ENCODE measurements around the gene MINDY1.
A peak's percentile ranks its signal among the peaks of the same experiment; 100 is the strongest.

The MINDY1 gene

DNA sequence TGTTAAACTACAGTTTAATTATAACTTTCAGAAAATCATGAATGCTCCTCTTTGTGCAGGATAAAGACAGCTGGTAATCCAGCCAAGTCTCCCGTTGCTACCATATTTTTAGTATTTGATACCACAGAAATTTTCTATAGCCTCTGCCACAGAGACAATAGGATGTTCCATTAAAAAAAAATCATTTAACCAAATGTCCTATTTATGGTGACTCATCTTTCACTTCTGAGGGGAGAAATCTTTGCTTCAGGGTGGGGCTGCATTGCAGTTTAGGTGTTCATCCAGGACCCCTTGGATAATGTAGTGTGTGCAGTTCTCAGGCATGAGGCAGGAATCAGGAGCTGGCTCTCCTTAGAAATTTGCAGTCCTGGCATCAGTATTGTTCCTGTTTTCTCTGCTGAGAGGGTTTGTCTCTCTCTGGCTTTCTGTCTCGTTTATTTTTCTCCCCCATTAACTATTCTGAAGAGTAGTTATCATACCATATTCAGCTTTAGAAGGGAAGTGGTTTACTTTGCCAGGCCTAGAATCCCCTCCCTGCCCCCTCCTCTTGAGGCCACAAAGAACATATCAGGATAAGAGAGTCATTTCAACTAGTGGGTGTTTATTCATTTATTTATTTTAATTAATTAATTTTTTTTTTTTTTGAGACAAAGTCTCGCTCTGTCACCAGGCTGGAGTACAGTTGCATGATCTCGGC lies 4.6 kb upstream of the MINDY1 start:
- DNase-seq (ENCODE audit: low read depth, low spot score), result no peak

DNA sequence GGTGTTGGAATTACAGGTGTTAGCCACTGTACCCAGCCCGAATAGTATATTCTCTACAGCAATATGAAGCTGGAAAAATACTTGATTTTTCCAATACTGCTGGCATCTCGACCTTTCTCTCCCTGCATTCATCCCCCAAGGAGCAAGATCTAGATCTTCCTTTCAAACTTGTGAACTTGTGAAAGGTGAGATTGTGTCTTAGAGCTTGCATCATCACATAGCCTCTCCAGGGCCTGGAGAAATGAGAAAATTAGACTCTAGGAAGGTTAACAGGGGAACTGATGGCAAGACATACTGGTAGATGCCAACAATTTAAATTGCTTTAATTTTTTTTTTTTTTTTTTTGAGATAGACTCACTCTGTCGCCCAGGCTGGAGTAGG lies 3.6 kb upstream of the MINDY1 start:
- DNase-seq (ENCODE audit: low read depth, low spot score), result no peak

GRCh38 chr1:151009674-151010345 lies 3.1 kb upstream of the MINDY1 start:
- DNase-seq (ENCODE audit: low read depth, low spot score), result no peak

- no peak for DNase-seq (ENCODE audit: low read depth, low spot score)
Observed at GRCh38 chr1:151009206-151009587, 2.5 kb upstream of the MINDY1 start.

DNA sequence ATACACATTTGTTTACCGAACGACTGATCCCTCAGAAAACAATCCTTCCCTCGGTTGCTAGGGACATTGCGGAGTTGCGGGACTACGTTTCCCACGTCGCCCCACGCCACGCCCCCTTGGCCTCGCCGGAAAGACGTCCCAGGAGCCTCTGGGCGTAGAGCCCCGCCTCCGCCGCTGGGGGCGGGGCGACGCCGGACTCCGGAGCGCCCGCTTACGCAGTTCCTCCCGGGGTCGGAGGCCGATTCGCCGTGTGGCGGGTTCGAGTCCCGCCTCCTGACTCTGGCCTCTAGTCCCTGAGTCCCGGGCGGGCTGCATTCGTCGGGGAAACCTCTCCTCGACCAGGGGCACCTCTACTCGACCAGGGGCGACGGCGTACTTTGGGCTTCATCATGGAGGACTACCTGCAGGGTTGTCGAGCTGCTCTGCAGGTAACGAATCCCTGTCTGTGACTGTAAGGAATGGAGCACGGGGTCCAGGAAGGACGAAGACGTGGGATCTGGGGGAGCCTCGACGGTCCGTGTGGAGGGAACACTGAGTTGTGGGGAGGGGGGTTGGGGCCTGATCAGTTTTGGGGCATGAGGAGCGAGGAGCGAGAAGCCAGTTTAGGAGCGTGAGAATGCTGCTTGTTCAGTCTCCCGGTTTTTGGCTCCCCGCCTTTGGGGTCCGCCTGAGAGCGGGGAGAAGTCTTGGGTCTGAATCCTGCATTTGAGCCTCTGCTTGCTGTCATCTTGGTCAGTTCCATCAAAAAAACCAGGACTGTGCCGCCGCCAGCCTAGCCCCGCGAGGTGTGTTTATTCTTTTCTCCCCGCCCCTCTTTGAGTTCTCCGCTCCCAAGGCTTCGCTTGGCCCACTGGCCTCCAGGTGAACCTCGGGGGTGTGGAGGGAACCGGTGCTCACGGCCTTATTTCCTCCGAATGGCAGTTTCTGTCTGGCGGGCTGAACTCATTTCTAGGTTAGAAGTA lies 1.8 kb upstream of the MINDY1 start, which contains the start of gene PRUNE1:
Gene PRUNE1 (plus strand): TSS at position 206 of the 962 bp plus-strand sequence. CDS start 184 bp downstream, at position 390.
- DNase-seq (ENCODE audit: low read depth, low spot score), result peak; percentile 88

DNA sequence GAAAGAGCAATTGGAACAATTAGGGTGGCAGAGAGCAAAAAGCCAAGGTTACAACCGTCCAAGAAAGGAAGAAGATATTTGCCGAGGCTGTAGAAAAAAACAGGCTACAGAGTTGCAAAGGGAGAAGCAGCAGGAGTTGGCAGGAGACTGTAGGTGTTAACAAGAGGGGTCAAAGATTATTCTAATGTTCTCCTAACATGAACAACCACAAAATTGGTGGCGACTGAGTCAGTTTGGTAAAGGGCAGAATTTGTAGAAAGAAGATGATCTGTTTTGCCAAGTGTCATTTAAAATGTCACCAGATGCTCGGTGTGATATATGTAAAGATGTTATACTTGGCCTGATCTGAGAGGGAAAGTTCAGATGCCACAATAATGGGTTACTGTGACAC lies 1.1 kb upstream of the MINDY1 start:
- no peak for DNase-seq (ENCODE audit: low read depth, low spot score)

- DNase-seq (ENCODE audit: low read depth, low spot score), result no peak
Observed at GRCh38 chr1:151005729-151006319, 878 bp downstream of the MINDY1 start.

DNA sequence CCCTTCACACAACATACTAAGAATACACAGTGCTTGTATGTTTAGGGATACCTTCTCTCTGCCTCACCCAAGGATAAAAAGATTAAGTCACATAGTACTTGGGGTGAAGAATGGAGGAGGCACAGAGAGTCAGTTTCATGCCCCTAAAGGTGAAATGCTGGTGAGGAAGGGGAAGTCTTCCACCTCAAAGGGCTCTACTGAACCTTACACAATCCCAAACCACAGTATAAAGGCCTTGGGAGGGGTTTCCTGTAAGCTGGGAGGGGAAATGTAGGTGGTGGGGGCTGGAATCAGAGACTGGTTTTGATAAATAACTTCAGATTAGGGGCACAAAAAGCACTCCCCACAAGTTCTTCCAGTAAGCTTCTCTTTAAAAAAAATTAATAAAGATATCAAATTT lies 3.5 kb downstream of the MINDY1 start:
- DNase-seq (ENCODE audit: low read depth, low spot score), result no peak

GRCh38 chr1:151002611-151003010 lies 4.1 kb downstream of the MINDY1 start:
- no peak for DNase-seq (ENCODE audit: low read depth, low spot score)

DNA sequence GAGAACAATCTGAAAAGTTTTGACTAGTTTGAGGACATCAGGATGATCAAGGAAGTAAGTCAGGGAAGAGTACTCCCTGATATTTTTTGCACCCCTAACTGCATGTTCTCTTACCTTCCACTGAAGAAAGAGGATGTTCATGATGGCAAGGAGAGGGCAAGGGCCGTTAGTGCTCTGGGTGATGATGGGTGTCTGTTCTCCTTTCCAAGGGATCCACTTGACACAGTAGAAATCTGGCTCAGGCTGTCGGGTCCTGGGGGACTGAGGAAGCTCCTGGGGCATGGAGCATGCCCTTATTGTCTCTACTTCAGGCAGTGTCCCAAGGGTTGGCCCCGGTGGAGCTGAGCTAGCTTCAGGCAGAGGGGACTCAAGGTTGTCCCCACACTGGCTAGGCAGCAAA lies 4.7 kb downstream of the MINDY1 start:
- no peak for DNase-seq (ENCODE audit: low read depth, low spot score)

- no peak for DNase-seq (ENCODE audit: low read depth, low spot score)
Observed at GRCh38 chr1:151001602-151002001, 5.1 kb downstream of the MINDY1 start.

DNA sequence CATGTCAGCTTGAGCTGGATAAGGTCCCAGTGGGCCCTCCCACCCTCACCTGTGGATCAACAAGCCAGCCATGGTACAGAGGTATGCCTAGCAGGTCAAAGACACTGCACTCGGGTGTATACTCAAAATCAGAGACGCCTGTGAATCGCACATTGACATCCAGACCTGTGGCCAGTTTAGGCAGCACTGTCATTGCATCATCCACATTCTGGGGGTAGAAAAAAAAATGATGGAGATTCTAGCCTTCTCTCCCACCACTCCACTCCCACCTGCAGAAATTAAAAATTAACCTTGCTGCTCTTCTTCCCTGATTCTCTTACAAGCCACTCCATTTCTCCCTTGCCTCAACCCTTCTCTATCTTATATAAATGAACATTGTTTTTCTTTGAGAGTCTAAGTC lies 6.3 kb downstream of the MINDY1 start:
- DNase-seq (ENCODE audit: low read depth, low spot score), result no peak

DNA sequence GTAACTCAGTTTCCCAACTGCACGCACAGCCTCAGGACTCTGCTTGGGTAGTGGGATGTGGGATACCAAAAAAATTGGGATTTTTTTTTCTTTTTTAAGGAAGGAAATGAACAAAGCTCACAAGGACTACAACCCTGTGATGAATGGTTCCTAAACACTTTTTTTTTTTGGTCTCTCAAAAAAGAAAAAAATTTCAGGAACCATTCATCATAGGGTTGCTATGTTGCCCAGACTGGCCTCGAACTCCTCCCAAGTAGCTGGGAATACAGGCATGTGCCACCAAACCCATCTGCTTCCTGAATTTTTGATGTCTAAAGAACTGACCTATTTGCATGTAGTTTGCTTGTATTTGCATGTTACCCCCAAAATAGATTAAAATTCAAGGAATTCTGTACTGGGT lies 6.8 kb downstream of the MINDY1 start:
- DNase-seq (ENCODE audit: low read depth, low spot score), result no peak

DNA sequence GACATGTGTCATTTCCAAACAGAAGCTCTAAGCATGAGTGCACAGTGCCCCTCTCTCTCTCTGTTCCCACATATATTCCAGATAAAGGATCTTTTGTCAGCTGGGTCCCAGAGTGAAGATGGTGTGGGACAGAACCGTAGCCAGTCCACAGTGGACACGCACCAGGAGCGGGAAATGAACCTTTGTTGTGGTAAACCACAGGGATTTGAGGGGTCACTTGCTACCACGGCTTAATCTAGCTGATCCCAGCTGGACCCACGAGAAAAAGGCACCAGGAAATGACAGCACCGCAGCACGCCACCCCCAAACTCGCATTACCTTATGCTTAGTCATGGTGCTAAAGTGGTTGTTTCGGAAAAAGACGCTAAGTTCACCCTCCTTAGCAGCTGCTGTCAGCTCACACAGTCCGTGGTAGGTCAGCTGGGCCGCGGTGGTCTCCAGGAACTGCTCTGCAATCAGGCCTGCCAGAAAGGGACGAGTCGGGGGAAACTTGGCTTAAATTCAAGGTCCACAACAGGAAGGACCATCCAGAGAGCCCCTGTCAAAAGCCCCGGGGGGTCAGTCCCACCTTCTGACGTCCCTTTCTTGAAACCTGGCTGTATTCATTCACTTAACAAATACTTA lies 7.5 kb downstream of the MINDY1 start:
- no peak for DNase-seq (ENCODE audit: low read depth, low spot score)

DNA sequence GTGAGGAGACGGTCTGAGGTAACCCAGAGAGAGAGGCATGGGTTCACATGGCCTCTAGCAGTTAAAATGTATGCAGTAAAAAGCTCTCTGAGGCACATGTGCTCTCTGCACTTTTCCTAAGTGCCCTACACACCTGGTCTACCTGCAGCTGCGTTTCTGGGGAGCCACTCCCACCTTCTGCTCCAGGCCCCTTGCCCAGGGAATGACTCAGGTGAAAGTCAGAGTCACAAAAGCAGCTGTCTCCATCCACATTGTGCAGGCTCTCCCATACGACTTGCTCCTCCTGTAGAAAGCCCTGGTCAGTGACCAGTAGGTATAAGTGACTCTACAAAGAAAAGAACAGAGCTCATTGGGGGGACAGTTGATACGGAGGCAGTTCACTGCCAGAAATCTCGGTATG lies 8.8 kb downstream of the MINDY1 start:
- DNase-seq (ENCODE audit: low read depth, low spot score), result no peak

DNA sequence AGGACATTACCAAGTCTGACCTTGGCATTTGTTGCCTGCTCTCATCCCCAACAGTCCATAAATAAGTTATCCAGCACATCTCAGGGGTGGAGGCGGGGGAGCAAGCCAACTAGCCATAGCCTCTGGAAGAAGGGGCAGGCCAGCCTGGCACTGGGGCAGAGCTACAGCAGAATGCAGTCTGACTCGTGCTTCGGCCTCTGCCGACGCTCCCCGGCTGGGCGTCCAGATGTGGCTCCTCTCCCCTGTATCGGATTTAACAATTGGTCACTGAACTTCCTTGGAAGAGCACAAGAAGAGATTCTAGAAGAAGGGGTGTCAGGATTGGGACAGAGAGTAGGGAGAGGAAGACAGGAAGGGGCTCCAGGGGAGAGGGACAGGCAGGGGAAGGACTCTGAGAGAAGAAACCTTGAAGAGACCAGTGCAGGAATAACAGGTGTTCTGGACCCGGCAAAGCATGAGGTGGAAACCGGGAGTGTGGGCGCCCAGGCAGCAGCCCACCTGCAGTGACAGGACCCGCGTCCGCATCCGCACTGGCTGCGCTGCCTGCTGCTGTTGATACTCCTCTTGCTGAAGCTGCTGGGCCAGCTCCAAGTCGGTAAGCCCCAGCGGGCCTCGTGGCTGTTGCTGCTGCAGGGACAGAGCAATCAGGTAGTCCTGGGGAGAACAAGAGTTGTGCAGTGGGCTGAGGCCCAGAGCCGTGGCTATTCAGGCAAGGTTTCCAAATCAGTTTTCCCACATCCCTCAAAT lies 9.4 kb downstream of the MINDY1 start:
- DNase-seq (ENCODE audit: low read depth, low spot score), result no peak

GRCh38 chr1:150995896-150996295 lies 10.8 kb downstream of the MINDY1 start:
- DNase-seq (ENCODE audit: low read depth, low spot score), result no peak

GRCh38 chr1:150995460-150995859 lies 11.2 kb downstream of the MINDY1 start:
- DNase-seq (ENCODE audit: low read depth, low spot score), result no peak

DNA sequence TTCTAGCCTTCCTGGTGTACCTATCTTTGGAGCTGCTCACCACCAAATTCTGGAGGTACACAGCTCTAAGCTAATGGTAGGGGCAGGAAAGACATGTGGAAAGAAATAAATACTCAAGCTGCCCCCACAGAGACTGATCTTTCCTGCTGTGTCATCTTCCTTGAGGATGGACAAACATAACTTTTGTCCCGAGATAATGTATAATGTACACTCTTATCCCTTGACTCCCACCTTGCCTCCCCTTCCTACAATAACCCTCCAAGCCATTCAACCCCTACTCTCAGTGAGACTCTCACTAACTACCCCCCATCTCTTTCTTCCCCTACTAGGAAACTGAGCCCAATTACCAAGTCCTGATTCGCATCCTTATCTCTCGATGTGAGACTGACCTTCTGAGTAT lies 12.5 kb downstream of the MINDY1 start:
- no peak for DNase-seq (ENCODE audit: low read depth, low spot score)

DNA sequence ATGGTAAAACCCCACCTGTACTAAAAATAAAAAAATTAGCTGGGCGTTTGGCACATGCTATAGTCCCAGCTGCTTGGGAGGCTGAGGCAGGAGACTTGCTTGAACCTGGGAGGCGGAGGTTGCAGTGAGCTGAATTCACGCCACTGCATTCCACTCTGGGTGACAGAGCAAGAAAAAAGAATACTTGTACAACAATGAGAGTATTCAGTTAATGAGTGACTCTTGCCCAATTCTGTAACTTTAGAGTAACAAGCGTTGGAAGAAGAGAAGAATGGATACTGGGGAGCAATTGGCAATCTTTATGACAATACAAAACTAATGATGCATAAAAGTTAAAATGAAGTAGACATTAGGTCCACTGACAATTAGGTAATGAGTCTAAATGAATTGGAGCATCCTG lies 14.1 kb downstream of the MINDY1 start:
- DNase-seq (ENCODE audit: low read depth, low spot score), result no peak

DNA sequence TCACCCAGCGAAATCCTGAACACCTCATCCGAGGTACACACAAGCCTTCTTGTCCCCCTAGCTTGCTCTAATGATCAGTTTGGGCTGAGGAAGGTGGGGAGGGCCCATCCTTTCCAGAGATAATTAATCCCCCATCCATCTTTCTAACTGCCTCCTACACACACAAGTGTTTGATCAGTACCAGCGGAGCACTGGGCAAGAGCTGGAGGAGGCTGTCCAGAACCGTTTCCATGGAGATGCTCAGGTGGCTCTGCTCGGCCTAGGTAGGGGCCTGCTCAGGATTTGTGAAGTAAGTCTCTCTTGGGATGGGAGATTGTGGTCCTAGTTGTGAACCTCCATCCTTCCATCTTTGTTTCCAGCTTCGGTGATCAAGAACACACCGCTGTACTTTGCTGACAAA lies 18.8 kb downstream of the MINDY1 start:
- no peak for DNase-seq (ENCODE audit: low read depth, low spot score)

Measured in activated CD4-positive, CD25-positive, alpha-beta regulatory T cell treated with anti-CD3 and anti-CD28 coated beads, Interleukin-2, amount 50 U/mL, for 16 hours (primary cell).